K562 (cell line): ENCODE measurements around the gene RNASEH1. TPM values are rescaled to one million over a fixed set of nuclear protein-coding genes. Genes with fewer than 3 reads are reported as not detected.

Experiments used
- ESRRA ChIP-seq: fragments of 450-650 bp; IDR thresholded peaks from 2 replicates; pipeline ENCODE4 v1.6.1; 2014; ENCODE audit warnings: low read depth, mild to moderate bottlenecking, moderate library complexity, borderline replicate concordance
- FOXK1 ChIP-seq: sonication (generic); formaldehyde crosslinking; IDR thresholded peaks from 2 replicates; pipeline ENCODE4 v1.8.0; 2022; ENCODE audit warnings: missing genetic modification reagents, mild to moderate bottlenecking, borderline replicate concordance
- FOXP1 ChIP-seq: sonication (generic); formaldehyde crosslinking; IDR thresholded peaks from 2 replicates; pipeline ENCODE4 v1.8.0; 2022; ENCODE audit warnings: mild to moderate bottlenecking, missing genetic modification reagents
- NFIX ChIP-seq: fragments of 250-450 bp; sonication (Bioruptor Pico); IDR thresholded peaks from 2 replicates; pipeline ENCODE4 v1.4.0; 2020; ENCODE audit warnings: low read depth, mild to moderate bottlenecking, moderate library complexity
- NR2C2 ChIP-seq, 2 experiments: fragments of 200-800 bp in 1 of 2; sonication (Bioruptor generic) in 1 of 2; sonication (generic) in 1 of 2; formaldehyde crosslinking in 1 of 2; IDR thresholded peaks; 2 replicates each; pipeline versions ENCODE4 v1.6.1 to v1.8.0; 2016 to 2022; ENCODE audit warnings: mild to moderate bottlenecking in 1 of 2, missing compliant biosample characterization in 1 of 2, missing genetic modification characterization in 1 of 2, missing genetic modification reagents in 1 of 2
- PCBP2 ChIP-seq: fragments of 200-400 bp; formaldehyde crosslinking; IDR thresholded peaks from 2 replicates; pipeline ENCODE4 v1.6.1; 2018; ENCODE audit warnings: low read length, low read depth, mild to moderate bottlenecking, moderate library complexity; ENCODE audit not compliant: poor library complexity, severe bottlenecking
- RBM22 ChIP-seq: fragments of 200-400 bp; formaldehyde crosslinking; IDR thresholded peaks from 2 replicates; pipeline ENCODE4 v1.6.1; 2018; ENCODE audit warnings: low read length, low read depth; ENCODE audit not compliant: poor library complexity, severe bottlenecking
- RUNX1 ChIP-seq: sonication (generic); IDR thresholded peaks from 2 replicates; pipeline ENCODE4 v1.6.1; 2016; ENCODE audit warnings: antibody characterized with exemption, low read depth
- SMAD1 ChIP-seq: fragments of 150-350 bp; IDR thresholded peaks from 2 replicates; pipeline ENCODE4 v1.6.1; 2014; ENCODE audit warnings: low read length, low read depth; ENCODE audit not compliant: partially characterized antibody
- SRF ChIP-seq, 2 experiments: fragments of 250-450, 450-650 bp in 1 of 2; sonication (Bioruptor Pico) in 1 of 2; sonication (generic) in 1 of 2; formaldehyde crosslinking; IDR thresholded peaks; 2 replicates each; pipeline versions ENCODE4 v1.5.0 to v1.5.1; 2020 to 2022; ENCODE audit warnings: mild to moderate bottlenecking in 1 of 2, missing genetic modification reagents in 1 of 2
- STAT5B ChIP-seq: fragments of 250-450 bp; sonication (Bioruptor Pico); IDR thresholded peaks from 2 replicates; pipeline ENCODE4 v1.8.0; 2021; ENCODE audit warnings: mild to moderate bottlenecking, inconsistent platforms
- TARDBP ChIP-seq: fragments of 450-650 bp; IDR thresholded peaks from 2 replicates; pipeline ENCODE4 v1.6.1; 2016
- ZBTB1 ChIP-seq: sonication (generic); formaldehyde crosslinking; IDR thresholded peaks from 2 replicates; pipeline ENCODE4 v1.8.1; 2023; ENCODE audit warnings: missing genetic modification reagents, low read depth, mild to moderate bottlenecking, borderline replicate concordance
- ZC3H8 ChIP-seq: fragments of 450-650 bp; IDR thresholded peaks from 2 replicates; pipeline ENCODE4 v1.6.1; 2017
- ZFPM2 ChIP-seq: fragments of 250-450 bp; sonication (Bioruptor Pico); IDR thresholded peaks from 2 replicates; pipeline ENCODE4 v1.5.1; 2022; ENCODE audit warnings: mild to moderate bottlenecking
- ZNF134 ChIP-seq: fragments of 250-450 bp; sonication (Bioruptor Pico); conservative IDR thresholded peaks from 2 replicates; pipeline ENCODE4 v1.4.0; 2020
- ZNF75A ChIP-seq: fragments of 450-650 bp; formaldehyde crosslinking; IDR thresholded peaks from 2 replicates; pipeline ENCODE4 v1.4.0; 2020; ENCODE audit warnings: mild to moderate bottlenecking
- ZNF766 ChIP-seq: fragments of 200-800 bp; sonication (Bioruptor generic); conservative IDR thresholded peaks from 2 replicates; pipeline ENCODE4 v1.6.1; 2016; ENCODE audit warnings: missing genetic modification characterization, missing compliant biosample characterization
- polyA plus RNA-seq, 8 experiments: library from polyadenylated mRNA; depleted of rRNA in 4 of 8; stranded (reverse) in 5 of 8; unstranded in 3 of 8; fragments of >200 nt; fragmentation: Nextera tagmentation in 2 of 8; fragmentation: Illumina TruSeq in 1 of 8; extraction: Ambion mirVana in 2 of 8; extraction: Trizol in 1 of 8; gene quantifications; 2 replicates each; pipeline versions ENCODE4 v1.2.1 to v1.2.3, GENCODE V29; 2011 to 2014; ENCODE audit warnings: inconsistent platforms in 1 of 8, missing spikeins in 1 of 8
- total RNA-seq, 7 experiments: library from RNA; depleted of rRNA in 6 of 7; stranded (reverse); fragments of >200 nt in 6 of 7; fragmentation: Illumina TruSeq in 2 of 7; extraction: Trizol in 2 of 7; gene quantifications; 2 replicates each; pipeline versions ENCODE4 v1.2.1 to v1.2.3, GENCODE V29; 2011 to 2021; ENCODE audit warnings: low replicate concordance in 1 of 7
- TF ChIP-seq, protein P1 (sequence below): fragments of 250-450 bp; sonication (Bioruptor Pico); IDR thresholded peaks from 2 replicates; pipeline ENCODE4 v1.4.0; 2020
- TF ChIP-seq, protein P2 (sequence below), 2 experiments: IDR thresholded peaks in 1 of 2; conservative IDR thresholded peaks in 1 of 2; 2 replicates each; pipeline ENCODE4 v1.6.1; 2016; ENCODE audit warnings: low read depth in 2 of 2, mild to moderate bottlenecking in 1 of 2, missing compliant biosample characterization in 1 of 2, missing genetic modification characterization in 1 of 2, moderate library complexity in 1 of 2

Gene RNASEH1
- total and polyA plus RNA-seq, 9 of the 15 experiments (the other 6 are each of a cell fraction or from before 2014, with no cell fraction given), result 25.7 to 47.5 (median 42.8) TPM

DNA sequence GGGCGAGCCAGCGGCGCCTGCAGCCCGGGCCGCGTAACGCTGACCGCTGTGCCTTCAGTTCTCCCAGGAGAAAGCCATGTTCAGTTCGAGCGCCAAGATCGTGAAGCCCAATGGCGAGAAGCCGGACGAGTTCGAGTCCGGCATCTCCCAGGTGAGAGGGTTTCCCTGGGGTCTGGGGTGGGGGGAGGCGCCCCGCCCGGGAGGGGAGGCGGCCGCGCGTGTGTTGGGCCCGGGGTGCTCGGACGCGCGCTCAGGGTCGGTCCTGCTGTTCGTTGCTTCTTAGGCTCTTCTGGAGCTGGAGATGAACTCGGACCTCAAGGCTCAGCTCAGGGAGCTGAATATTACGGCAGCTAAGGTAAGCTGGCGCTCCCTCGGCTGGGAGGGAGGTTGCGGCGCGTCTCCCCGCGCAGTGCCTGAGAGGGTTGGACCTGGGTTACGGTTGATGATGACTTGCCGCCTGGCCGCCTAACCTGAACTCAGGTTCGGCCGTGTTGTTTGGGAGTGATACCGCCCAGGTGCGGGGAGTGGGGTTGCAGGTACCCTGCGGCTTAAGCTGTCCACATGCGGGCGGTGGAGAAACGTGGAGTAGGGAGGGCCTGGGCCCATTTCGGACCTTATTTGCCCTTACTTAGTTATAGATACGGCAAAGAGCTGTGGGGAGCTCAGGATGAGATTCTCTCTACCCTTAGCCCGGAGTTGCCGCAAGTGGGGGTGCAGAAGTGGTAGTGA lies 17.6 kb upstream of the RNASEH1 start (continued):
- no peak for TF ChIP-seq PCBP2
- TF ChIP-seq, protein P1, sequence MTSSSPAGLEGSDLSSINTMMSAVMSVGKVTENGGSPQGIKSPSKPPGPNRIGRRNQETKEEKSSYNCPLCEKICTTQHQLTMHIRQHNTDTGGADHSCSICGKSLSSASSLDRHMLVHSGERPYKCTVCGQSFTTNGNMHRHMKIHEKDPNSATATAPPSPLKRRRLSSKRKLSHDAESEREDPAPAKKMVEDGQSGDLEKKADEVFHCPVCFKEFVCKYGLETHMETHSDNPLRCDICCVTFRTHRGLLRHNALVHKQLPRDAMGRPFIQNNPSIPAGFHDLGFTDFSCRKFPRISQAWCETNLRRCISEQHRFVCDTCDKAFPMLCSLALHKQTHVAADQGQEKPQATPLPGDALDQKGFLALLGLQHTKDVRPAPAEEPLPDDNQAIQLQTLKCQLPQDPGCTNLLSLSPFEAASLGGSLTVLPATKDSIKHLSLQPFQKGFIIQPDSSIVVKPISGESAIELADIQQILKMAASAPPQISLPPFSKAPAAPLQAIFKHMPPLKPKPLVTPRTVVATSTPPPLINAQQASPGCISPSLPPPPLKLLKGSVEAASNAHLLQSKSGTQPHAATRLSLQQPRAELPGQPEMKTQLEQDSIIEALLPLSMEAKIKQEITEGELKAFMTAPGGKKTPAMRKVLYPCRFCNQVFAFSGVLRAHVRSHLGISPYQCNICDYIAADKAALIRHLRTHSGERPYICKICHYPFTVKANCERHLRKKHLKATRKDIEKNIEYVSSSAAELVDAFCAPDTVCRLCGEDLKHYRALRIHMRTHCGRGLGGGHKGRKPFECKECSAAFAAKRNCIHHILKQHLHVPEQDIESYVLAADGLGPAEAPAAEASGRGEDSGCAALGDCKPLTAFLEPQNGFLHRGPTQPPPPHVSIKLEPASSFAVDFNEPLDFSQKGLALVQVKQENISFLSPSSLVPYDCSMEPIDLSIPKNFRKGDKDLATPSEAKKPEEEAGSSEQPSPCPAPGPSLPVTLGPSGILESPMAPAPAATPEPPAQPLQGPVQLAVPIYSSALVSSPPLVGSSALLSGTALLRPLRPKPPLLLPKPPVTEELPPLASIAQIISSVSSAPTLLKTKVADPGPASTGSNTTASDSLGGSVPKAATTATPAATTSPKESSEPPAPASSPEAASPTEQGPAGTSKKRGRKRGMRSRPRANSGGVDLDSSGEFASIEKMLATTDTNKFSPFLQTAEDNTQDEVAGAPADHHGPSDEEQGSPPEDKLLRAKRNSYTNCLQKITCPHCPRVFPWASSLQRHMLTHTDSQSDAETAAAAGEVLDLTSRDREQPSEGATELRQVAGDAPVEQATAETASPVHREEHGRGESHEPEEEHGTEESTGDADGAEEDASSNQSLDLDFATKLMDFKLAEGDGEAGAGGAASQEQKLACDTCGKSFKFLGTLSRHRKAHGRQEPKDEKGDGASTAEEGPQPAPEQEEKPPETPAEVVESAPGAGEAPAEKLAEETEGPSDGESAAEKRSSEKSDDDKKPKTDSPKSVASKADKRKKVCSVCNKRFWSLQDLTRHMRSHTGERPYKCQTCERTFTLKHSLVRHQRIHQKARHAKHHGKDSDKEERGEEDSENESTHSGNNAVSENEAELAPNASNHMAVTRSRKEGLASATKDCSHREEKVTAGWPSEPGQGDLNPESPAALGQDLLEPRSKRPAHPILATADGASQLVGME (CRISPR knock-in tag), result no peak
- TF ChIP-seq ZNF75A (CRISPR knock-in tag), result no peak
- no peak; the same call in 1 of the 2 replicates for TF ChIP-seq ZBTB1
- TF ChIP-seq NFIX (CRISPR knock-in tag), result no peak
- no peak; the same call in 1 of the 2 replicates for TF ChIP-seq FOXK1 (CRISPR knock-in tag)
- TF ChIP-seq, protein P2, sequence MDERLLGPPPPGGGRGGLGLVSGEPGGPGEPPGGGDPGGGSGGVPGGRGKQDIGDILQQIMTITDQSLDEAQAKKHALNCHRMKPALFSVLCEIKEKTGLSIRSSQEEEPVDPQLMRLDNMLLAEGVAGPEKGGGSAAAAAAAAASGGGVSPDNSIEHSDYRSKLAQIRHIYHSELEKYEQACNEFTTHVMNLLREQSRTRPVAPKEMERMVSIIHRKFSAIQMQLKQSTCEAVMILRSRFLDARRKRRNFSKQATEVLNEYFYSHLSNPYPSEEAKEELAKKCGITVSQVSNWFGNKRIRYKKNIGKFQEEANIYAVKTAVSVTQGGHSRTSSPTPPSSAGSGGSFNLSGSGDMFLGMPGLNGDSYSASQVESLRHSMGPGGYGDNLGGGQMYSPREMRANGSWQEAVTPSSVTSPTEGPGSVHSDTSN (CRISPR knock-in tag; IDR thresholded peaks at IDR 0.05; ENCODE audit: low read depth), result no peak
- TF ChIP-seq, protein P2 (tag; conservative IDR thresholded peaks at IDR 0.05; ENCODE audit: low read depth), result no peak
- TF ChIP-seq RUNX1, result no peak
- no peak for TF ChIP-seq SRF (CRISPR knock-in tag; IDR thresholded peaks at IDR 0.05)
- TF ChIP-seq STAT5B, result no peak
- no peak for TF ChIP-seq NR2C2 (CRISPR knock-in tag; IDR thresholded peaks at IDR 0.05)
- TF ChIP-seq NR2C2 (tag; IDR thresholded peaks at IDR 0.05), result no peak
- no peak for TF ChIP-seq ESRRA
- no peak for TF ChIP-seq RBM22
- no peak for TF ChIP-seq ZNF134 (CRISPR knock-in tag)
- no peak for TF ChIP-seq ZFPM2 (CRISPR knock-in tag)
- TF ChIP-seq ZC3H8, result no peak
- TF ChIP-seq ZNF766 (CRISPR knock-in tag), result no peak
- peak; percentile 38; the same call in 1 of the 2 replicates for TF ChIP-seq FOXP1 (CRISPR knock-in tag)
- no peak for TF ChIP-seq SMAD1
- no peak for TF ChIP-seq TARDBP
